Activated CD4-positive, CD25-positive, alpha-beta regulatory T cell treated with anti-CD3 and anti-CD28 coated beads, Interleukin-2, amount 50 U/mL, for 72 hours (primary cell): ENCODE data around the gene PIEZO2.

ENCODE experiments used
- DNase-seq: peaks from one replicate; pipeline ENCODE4 v3.0.0; 2021

Gene PIEZO2

DNA sequence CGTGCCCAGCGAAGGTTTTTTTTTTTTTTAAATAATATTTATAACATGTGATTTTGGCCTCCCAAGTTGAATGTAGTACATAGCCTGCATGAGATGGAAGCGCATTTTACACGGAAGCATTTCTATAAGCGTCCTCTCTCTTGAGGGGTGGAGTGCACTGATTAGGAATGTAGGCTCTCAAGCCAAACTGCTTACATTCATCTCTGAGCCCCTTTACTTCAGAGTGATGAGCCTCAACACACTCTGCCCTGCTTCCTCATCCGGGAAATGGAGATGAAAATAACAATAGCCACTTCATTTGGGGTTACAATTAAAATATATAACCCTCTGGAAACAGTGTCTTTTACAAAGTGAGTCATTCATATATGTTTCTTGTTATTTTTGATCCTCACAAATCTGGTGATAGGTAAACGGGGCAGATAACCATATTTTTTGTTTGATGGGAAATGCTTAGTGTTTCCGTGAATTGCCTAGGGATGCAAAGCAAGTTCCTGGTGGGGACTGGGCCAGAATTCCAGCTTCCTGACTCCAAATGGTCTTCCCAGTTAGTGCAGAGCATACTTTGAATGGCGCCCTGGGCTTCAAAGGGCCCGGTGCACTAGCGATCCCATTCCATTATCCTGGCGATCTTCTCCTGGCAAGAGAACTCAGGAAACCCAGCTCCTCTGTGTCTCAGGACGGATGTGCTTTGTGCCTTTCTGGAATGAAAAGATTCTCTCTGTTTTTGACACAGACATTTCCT lies 124.3 kb downstream of the PIEZO2 start:
- no peak for DNase-seq

GRCh38 chr18:11021477-11021876 lies 127.9 kb downstream of the PIEZO2 start:
- no peak for DNase-seq

- DNase-seq = no peak
Observed at GRCh38 chr18:11020877-11021414, 128.4 kb downstream of the PIEZO2 start.

DNA sequence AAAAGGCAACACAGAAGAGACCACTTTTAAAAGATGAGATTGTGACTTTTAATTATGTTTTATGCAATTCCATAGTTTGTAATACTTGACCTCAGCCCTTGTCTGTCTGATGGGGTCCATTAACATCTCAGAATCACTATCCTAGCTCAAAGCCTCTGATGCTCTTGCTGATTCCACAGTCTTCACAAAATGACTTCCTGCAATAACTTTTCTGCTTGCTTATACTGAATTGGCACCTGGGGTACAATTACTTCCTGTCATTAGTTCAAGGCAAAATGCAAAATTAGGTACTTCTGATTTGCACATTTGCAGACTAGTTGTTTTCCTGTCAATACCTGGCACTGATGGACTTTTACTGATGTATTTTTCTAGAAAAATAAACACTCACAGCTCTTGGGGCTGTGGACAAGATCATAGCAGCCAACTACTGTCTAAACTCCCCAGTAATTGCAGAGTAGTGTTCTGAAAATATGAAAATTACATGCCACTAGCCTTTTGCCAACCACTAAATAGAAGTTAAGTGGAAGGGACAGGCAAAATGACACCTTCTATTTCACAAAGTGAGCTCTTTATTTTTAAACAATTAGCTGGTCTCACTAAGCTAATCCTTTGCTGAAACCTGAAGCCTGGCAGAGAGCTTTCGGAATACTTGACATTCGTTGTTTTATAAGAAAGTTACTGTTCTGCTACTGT lies 129.1 kb downstream of the PIEZO2 start:
- DNase-seq = no peak

DNA sequence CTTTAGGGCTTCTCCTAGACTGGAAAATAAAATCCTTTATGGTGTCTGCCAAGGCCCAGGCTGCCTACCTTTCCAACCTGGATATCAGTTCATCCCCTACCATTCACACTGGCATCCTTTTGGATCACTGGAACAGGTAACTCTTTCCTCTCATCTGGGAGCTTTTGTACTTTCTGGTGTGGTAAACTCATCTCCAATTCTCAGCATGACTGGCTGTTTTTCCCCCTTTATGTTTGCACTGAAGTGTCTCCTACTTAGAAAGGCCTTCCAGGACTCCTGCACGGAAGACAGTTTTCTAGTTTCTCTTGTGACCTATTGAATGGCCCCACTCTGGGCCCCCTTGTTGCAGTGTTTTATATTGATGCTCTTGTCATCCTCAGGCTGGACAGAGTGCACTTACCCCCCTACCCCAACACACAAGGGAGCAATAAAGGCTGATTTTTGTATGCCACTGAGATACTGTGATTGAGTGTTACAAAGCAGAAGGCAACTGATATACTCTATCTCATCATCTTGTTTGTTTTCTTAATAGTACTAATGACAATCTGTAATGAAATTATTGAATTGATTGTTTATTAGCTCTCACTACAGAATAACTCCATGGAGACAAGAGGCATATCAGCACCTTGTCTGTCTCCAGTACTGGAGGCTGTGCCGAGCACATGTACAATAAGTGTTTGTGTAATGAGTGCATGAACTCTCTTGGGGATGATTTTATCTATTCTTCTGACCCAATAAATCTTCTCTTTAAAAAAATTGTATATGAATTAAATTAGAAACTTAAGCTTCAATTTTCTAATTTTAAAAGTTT lies 129.9 kb downstream of the PIEZO2 start:
- no peak for DNase-seq

DNA sequence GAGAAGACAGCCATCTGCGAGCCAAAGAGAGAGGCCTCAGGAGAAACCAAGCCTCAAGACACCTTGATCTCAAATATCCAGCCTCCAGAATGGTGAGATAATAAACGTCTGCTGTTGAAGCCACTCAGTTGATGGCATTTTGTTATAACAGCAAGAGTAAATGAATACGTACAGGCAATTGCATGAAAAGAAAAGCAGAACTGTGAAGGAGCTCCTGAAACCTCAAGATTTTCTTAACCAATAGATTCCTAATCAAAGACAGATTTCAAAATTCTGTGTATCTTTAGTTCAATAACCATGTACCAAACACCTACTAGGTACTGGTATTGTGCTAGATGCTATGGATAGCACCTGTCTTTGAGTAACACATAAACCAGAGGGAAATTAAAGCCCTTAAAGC lies 139.5 kb downstream of the PIEZO2 start:
- DNase-seq = no peak

DNA sequence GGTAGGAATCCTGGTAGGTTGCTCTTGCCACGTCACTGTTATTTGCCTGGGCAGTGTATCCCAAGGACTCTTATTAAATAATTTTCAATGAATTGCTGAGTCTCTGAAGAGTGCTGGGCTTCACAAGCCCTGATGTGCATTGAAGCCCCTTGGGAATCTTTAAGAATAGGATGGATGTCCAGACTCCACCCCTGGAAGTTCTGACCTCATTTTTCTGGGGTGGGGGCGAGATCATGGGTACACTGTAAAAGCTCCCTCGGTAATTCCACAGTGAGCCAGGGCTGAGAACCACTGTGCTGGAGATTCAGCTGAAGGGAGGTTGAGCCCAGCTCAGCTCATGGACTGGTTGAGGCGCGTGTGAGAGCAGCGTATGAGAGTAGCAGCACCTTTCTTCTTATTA lies 140.2 kb downstream of the PIEZO2 start:
- no peak for DNase-seq

DNA sequence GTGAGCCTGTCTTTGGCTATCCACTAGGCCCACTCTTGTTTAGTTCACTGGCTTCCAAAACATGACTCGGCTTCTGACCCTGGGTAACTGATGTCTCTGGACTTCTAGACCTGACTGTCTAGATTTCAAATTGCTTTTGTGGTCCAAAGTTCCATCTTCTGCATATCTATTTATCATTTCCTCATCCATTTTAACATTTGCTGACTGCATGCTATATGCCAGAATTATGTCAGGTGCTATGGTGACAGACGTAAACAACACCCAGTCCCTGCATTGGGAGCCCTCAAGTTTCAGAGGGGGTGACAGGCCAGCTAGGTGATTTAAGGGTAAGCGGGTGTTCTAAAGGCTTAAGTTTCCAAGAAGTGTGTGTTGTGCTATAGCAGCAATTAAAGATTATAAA lies 140.9 kb downstream of the PIEZO2 start:
- DNase-seq = no peak

- no peak for DNase-seq
Observed at GRCh38 chr18:11005528-11005927, 143.8 kb downstream of the PIEZO2 start.

- DNase-seq = no peak
Observed at GRCh38 chr18:11004951-11005350, 144.4 kb downstream of the PIEZO2 start.

DNA sequence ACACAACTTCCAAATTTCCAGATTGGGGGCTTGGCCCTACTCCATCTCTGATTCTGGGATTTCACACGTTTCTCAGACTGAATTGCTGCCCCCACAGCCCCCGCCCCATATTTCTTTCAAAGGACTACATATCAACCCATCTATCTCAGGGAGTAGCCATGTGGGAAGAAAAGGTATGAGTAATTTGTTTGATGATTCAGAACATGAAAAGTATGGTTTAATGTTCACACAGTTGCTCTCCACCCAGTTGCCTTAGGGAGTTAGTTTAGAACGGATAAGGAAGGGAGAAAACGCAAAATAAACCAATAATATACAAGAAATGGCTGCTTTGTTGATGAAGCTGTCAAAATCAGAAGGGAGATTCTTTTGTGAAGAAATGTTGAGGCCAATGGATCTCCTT lies 145.1 kb downstream of the PIEZO2 start:
- DNase-seq = no peak

DNA sequence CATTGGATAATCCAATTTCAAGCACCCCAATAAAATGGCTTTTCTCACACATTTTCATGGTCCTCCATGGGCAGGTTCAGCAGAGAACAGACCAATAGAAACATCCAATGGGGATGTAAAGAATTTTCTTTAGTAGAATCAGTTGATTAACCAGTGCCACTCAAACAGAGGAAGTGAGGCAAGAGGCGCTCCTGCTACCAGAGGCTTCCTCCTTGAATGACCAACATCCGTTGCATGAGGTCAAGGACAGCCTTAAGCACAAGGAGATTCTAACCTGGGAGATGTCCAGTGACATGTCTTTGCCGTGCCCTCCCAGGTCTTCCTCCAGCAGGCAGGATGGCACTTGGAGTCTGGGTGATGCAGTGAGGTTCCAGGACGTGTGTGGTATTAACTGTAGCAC lies 146.6 kb downstream of the PIEZO2 start:
- no peak for DNase-seq

DNA sequence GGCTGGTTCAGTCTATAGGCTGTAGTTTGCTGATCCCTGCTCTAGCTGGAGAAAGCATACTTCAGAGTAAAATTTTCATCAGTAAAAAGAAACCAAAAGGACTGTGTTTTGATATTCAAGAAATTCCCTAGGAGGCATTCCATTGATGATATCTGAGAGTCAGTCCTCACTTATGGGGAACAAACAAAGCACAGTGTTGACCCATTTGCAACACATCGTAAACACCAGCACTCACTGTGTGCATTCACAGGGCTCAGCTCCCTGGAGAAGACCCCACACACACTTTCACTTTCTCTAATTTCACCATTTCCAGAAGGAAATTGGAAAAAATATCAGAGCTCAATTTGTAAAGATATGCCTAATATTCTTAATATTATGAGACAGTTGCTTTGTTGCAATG lies 147.1 kb downstream of the PIEZO2 start:
- no peak for DNase-seq

DNA sequence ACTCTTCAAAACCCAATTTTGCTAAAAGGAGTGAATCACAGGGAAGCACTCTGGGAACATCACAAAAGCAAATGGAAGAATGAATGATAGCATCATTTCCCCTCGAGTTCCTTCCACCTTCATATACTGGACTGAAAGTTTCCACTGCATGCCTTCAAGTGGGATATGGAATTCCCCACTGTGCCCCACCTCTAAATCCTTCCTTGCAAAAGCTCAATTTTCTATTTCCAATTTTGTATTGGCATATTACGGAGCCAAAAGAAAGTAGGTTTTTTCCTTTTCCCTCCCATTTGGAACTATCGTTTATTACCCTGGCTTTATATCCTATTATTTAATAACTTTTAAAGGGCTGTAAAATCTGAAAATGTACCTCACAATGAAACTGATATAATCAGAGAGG lies 149.3 kb downstream of the PIEZO2 start:
- no peak for DNase-seq

DNA sequence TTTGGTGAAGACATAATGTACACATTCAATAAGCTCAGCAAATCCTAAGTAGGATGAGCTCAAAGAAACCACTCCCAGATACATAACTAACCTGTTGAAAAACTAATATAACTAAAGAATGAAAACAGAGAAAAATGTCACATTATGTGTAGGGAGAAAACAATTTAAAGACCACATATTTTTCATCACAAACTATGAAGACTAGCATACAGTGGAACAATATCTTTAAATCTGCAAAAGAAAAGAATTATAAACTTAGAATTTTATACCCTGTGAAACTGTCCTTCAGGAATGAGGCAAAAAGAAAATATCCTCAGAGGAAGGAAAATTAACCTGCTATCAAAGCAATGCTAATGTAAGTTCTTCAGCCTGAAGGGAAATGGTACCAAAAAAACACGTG lies 151.5 kb downstream of the PIEZO2 start:
- DNase-seq = no peak

DNA sequence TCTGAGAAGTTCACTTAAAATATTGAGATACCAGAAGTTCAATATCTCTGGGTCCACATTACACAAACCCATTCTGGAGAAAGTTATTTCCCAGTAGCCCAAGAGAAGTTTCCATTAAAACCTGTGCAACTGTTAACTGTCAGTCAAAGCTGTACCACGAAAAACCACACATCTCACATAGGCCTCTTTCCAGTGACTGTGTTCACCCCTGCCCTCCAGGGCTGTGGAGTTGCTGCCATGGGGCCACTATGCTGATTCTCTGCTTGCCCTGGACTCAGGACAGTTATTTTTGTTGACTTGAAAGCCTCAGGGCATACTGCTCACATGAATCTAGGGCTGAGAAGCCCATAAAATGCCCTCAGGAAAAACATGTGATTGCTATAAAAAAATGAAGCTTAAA lies 153.8 kb downstream of the PIEZO2 start:
- DNase-seq = no peak

- no peak for DNase-seq
Observed at GRCh38 chr18:10989486-10989885, 159.9 kb downstream of the PIEZO2 start.

DNA sequence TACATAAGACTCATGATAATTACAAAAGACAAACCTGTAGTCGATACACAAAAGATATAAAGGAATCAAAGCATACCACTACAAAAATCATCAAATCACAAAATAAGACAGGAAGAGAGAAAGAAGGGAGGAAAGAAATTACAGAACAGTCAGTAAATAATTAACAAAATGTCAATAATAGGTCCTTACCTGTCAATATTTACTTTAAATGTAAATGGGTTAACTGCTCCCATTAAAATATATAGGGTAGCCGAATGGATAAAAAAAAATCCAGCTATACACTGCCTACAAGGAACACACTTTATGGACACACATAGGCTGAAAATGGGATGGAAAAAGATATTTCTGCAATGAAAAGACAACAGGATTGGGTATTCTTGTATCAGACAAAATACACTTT lies 163.7 kb downstream of the PIEZO2 start:
- no peak for DNase-seq

DNA sequence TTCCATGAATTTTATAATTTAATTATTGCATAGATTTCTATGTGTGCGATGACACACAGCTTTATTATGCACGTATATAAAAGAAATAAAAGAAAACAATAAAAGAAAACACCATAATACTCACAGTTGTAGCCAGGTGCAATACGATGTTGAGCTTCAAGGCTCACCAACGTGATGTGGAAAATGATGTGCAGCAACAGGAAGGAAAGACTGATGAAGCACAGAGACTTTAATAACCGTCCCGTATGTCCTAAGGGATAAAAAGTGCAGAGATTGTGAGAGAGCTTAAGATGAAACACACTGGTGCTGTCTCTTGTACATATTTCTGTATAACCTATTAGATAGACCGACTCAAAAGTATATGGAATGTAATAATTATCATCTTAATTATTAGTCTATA lies 170.0 kb downstream of the PIEZO2 start:
- DNase-seq = no peak

GRCh38 chr18:10977042-10977441 lies 172.3 kb downstream of the PIEZO2 start:
- no peak for DNase-seq

GRCh38 chr18:10973567-10974203 lies 175.7 kb downstream of the PIEZO2 start:
- DNase-seq = no peak

GRCh38 chr18:10971717-10972116 lies 177.7 kb downstream of the PIEZO2 start:
- DNase-seq = no peak

- DNase-seq = no peak
Observed at GRCh38 chr18:10965119-10965518, 184.2 kb downstream of the PIEZO2 start.
